NT2/D1 (cell line): ENCODE data around the gene ITGB4.

Experiments
- SUZ12 ChIP-seq: IDR thresholded peaks from 2 replicates; pipeline ENCODE4 v1.6.1; 2011; ENCODE audit not compliant: insufficient read length, insufficient read depth; ENCODE audit errors: extremely low read depth
- YY1 ChIP-seq: IDR thresholded peaks from 2 replicates; pipeline ENCODE4 v1.6.1; 2011; ENCODE audit not compliant: insufficient read length, insufficient read depth
- ZNF274 ChIP-seq: IDR thresholded peaks from 2 replicates; pipeline ENCODE4 v1.6.1; 2011; ENCODE audit warnings: mild to moderate bottlenecking, low read depth, low read length

DNA sequence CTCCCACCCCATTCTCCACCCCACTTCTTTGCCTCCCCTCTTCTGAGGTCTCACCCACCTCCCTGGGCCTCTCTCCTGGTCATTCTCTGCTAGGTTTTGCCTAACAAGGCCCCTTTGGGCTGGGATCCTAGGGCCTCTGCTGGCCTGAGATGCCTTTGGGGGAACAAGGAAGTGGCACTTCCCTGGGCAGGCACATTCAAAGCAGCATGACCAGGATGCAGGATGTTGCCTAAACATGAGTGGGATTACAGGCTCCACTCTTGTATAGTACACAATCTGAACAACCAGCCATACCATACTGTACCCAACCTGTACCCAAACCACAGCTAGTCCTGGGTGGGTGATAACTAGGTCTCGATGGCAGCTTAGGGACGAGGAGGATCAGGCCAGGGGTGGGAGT is 34.7 kb downstream of the ITGB4 start:
- TF ChIP-seq YY1 (no peak), ZNF274 (no peak), SUZ12 (no peak)
